Adrenal gland (tissue), 5 donors: ENCODE results near the gene HNRNPUL1.

ENCODE experiments used
- CTCF ChIP-seq, 6 experiments: fragments of 450-650 bp in 4 of 6; fragments of 200-600 bp in 2 of 6; sonication (generic) in 1 of 6; IDR thresholded peaks; 1 replicate in 5 of 6; 2 replicates in 1 of 6; pipeline versions ENCODE4 v1.5.1 to v1.8.0; 2016 to 2021; ENCODE audit warnings: antibody characterized with exemption in 6 of 6, mild to moderate bottlenecking in 2 of 6, moderate library complexity in 1 of 6
- POLR2A ChIP-seq, 2 donors: fragments of 450-650 bp; IDR thresholded peaks; one replicate each; pipeline ENCODE4 v1.6.1; 2017; ENCODE audit warnings: antibody characterized with exemption in 2 of 2, mild to moderate bottlenecking in 2 of 2, moderate library complexity in 1 of 2
- donor health status: DM: no; HTN: no; CAD: no.

- TF ChIP-seq CTCF (IDR thresholded peaks at IDR 0.05), result no peak
- TF ChIP-seq POLR2A (IDR thresholded peaks at IDR 0.05), result no peak
Observed at GRCh38 chr19:41245843-41246242, 18.3 kb upstream of the HNRNPUL1 start.
